Uterus (tissue), 4 donors: ENCODE measurements around the gene CFAP74. TPM values are rescaled to one million over a fixed set of nuclear protein-coding genes. Genes with fewer than 3 reads are reported as not detected.

Source experiments
- DNase-seq, 2 donors: peaks; one replicate each; pipeline ENCODE4 v3.0.0-alpha.2; 2019 to 2020
- H3K27ac ChIP-seq, 2 donors: fragments of 200-600 bp; sonication (generic); 1 replicate in 1 of 2; 2 replicates in 1 of 2; pipeline ENCODE4 v1.5.1; 2016 to 2018
- H3K27me3 ChIP-seq, 2 donors: fragments of 200-600 bp; sonication (generic); one replicate each; pipeline ENCODE4 v1.5.1; 2018 to 2019; ENCODE audit warnings: control low read depth in 1 of 2
- H3K36me3 ChIP-seq, 2 donors: fragments of 200-600 bp; sonication (generic); one replicate each; pipeline ENCODE4 v1.5.1; 2019; ENCODE audit warnings: control low read depth in 1 of 2
- H3K4me1 ChIP-seq, 2 donors: fragments of 200-600 bp; sonication (generic); one replicate each; pipeline ENCODE4 v1.5.1; 2018 to 2019; ENCODE audit warnings: control low read depth in 1 of 2
- H3K4me3 ChIP-seq, 2 donors: fragments of 200-600 bp; sonication (generic); 1 replicate in 1 of 2; 2 replicates in 1 of 2; pipeline ENCODE4 v1.5.1; 2018 to 2019; ENCODE audit warnings: mild to moderate bottlenecking in 1 of 2
- H3K9me3 ChIP-seq, 2 donors: fragments of 200-600 bp; sonication (generic); one replicate each; pipeline ENCODE4 v1.5.1; 2019; ENCODE audit warnings: control low read depth in 1 of 2
- POLR2A ChIP-seq, 2 donors: fragments of 450-650 bp; IDR thresholded peaks; one replicate each; pipeline ENCODE4 v1.6.1; 2016; ENCODE audit warnings: antibody characterized with exemption in 2 of 2, mild to moderate bottlenecking in 1 of 2, moderate library complexity in 1 of 2
- intact Hi-C: fragments of 100-400 bp; cut with DNase I; formaldehyde crosslinking; loops from one replicate; pipeline ENCODE4 v1.15.1; 2023; ENCODE audit warnings: low total_unique reads
- total RNA-seq, 4 donors: library from RNA; depleted of rRNA in 3 of 4; stranded (reverse); fragments of >200 nt in 3 of 4; gene quantifications; one replicate each; pipeline versions ENCODE4 v1.1.0 to v1.2.4, GENCODE V29; 2014 to 2023
- TF ChIP-seq, protein P1 (sequence below), 4 experiments: fragments of 200-600 bp in 2 of 4; fragments of 450-650 bp in 2 of 4; sonication (generic) in 2 of 4; IDR thresholded peaks; one replicate each; pipeline ENCODE4 v1.5.1; 2016 to 2019; ENCODE audit warnings: antibody characterized with exemption in 4 of 4, mild to moderate bottlenecking in 2 of 4, moderate library complexity in 1 of 4
- donor health status: DM: yes; HTN: yes; CAD: no.

The CFAP74 gene
- total RNA-seq, 4 donors from 2014 or later: 0.64 to 1.0 TPM; not detected in 2

GRCh38 chr1:1898246-1898933 is 105.2 kb downstream of the CFAP74 start:
- Histone ChIP-seq H3K27ac (no peak overlapping the region), H3K4me1 (peaks cover 5 to 12% of the 10 kb centered on the region in 2 donors), H3K4me3 (no peak overlapping the region), H3K27me3 (no peaks in the 10 kb centered on the region), H3K36me3 (no peaks in the 10 kb centered on the region), H3K9me3 (no peaks in the 10 kb centered on the region)
- TF ChIP-seq, protein P1, sequence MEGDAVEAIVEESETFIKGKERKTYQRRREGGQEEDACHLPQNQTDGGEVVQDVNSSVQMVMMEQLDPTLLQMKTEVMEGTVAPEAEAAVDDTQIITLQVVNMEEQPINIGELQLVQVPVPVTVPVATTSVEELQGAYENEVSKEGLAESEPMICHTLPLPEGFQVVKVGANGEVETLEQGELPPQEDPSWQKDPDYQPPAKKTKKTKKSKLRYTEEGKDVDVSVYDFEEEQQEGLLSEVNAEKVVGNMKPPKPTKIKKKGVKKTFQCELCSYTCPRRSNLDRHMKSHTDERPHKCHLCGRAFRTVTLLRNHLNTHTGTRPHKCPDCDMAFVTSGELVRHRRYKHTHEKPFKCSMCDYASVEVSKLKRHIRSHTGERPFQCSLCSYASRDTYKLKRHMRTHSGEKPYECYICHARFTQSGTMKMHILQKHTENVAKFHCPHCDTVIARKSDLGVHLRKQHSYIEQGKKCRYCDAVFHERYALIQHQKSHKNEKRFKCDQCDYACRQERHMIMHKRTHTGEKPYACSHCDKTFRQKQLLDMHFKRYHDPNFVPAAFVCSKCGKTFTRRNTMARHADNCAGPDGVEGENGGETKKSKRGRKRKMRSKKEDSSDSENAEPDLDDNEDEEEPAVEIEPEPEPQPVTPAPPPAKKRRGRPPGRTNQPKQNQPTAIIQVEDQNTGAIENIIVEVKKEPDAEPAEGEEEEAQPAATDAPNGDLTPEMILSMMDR (IDR thresholded peaks at IDR 0.05): no peak
- no peak for TF ChIP-seq POLR2A (IDR thresholded peaks at IDR 0.05)
- intact Hi-C loops: no loop called here
- no peak for DNase-seq

- H3K9me3 ChIP-seq: no peaks in the 10 kb centered on the region
- H3K36me3 ChIP-seq: no peaks in the 10 kb centered on the region
- intact Hi-C loops: no loop called here
- no peak for DNase-seq
- no peaks in the 10 kb centered on the region for H3K27me3 ChIP-seq
- no peak overlapping the region for H3K4me3 ChIP-seq
- H3K27ac ChIP-seq: no peak overlapping the region
- TF ChIP-seq, protein P1 (IDR thresholded peaks at IDR 0.05): no peak
- TF ChIP-seq POLR2A (IDR thresholded peaks at IDR 0.05): no peak
- H3K4me1 ChIP-seq: peaks cover 5 to 19% of the 10 kb centered on the region in 2 donors
Measured at GRCh38 chr1:1895456-1896336, 107.9 kb downstream of the CFAP74 start.

GRCh38 chr1:1895060-1895418 is 108.5 kb downstream of the CFAP74 start:
- no peak overlapping the region for H3K27ac ChIP-seq
- no peaks in the 10 kb centered on the region for H3K27me3 ChIP-seq
- intact Hi-C loops: no loop called here
- H3K4me3 ChIP-seq: no peak overlapping the region
- no peak for TF ChIP-seq POLR2A (IDR thresholded peaks at IDR 0.05)
- TF ChIP-seq, protein P1 (IDR thresholded peaks at IDR 0.05): no peak
- H3K4me1 ChIP-seq: peaks cover 5 to 19% of the 10 kb centered on the region in 2 donors
- no peaks in the 10 kb centered on the region for H3K9me3 ChIP-seq
- H3K36me3 ChIP-seq: no peaks in the 10 kb centered on the region
- no peak for DNase-seq

DNA sequence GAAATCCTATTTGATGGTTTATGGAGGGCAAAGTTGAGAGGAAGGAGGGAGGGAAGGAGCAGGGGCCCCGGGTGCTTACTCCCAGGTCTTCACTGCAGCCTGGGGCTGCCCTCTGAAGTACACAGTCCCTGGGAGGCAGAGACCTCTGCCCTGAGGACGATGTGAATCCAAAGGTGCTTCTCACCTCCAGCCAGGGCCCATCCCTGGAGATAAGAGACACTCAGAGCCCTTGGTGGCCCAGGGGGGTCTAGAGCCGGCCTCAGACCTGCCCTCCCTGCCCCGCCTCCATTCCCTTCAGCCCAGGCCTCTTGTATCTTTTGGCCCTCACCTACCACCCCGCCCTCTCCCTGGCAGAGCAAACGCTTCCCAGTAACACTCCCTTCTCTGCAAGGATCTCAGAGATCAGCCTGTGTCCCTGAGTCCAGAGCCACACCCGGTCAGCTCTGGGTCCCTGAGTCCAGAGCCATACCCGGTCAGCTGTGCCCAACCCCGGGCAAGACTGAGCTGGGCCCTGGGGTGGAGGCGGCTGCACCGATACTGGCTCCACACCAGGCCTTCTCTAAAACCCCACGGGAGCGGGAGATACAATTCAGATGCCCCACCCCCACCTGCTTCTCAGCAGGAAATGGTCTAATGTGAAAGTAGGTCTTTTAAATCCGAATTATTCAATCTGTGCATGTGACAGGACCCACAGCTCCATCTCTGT is 109.1 kb downstream of the CFAP74 start:
- no peak for TF ChIP-seq POLR2A (IDR thresholded peaks at IDR 0.05)
- TF ChIP-seq, protein P1 (IDR thresholded peaks at IDR 0.05): no peak
- no peak overlapping the region for H3K4me3 ChIP-seq
- H3K27ac ChIP-seq: no peak overlapping the region
- DNase-seq: no peak
- H3K36me3 ChIP-seq: no peaks in the 10 kb centered on the region
- H3K9me3 ChIP-seq: no peaks in the 10 kb centered on the region
- peaks cover 5 to 19% of the 10 kb centered on the region in 2 donors for H3K4me1 ChIP-seq
- intact Hi-C loops: no loop called here
- no peaks in the 10 kb centered on the region for H3K27me3 ChIP-seq
